IMR-90 (cell line): ENCODE data around the gene SLC25A11. TPM values are rescaled to one million over a fixed set of nuclear protein-coding genes. Genes with fewer than 3 reads are reported as not detected.
A peak's percentile ranks its signal among the peaks of the same experiment; 100 is the strongest.
"Not testable (repeated sequence)": the region's sequence is repeated elsewhere in the genome, so short reads cannot be mapped to it uniquely, and the experiment has no call there.

Experiments
- ATAC-seq: fragments of 200-7000 bp; cut with Tn5 transposase; 2 replicates; pipeline ENCODE4 v1.9.1; 2020; ENCODE audit warnings: low read depth, mild to moderate bottlenecking, moderate library complexity
- BruUV-seq: library from RNA; stranded (reverse); fragments of 400-500 nt; replicated peaks from 2 replicates; lab custom pipeline; 2021; lab: Mats Ljungman, UMichigan
- CTCF ChIA-PET: fragments of 300-600 bp; formaldehyde crosslinking; extraction: SDS; loops from one replicate; lab custom pipeline; 2021; ENCODE audit warnings: antibody characterized with exemption; lab: Yijun Ruan, JAX
- POLR2A ChIA-PET: fragments of 300-600 bp; sonication (Branson Sonifier 250); formaldehyde crosslinking; loops from one replicate; lab custom pipeline; 2022; ENCODE audit warnings: antibody characterized with exemption; ENCODE audit not compliant: unreplicated experiment; lab: Charles Lee
- DNase-seq: peaks from one replicate; pipeline ENCODE4 v3.0.0; 2013
- H2AFZ ChIP-seq: replicated peaks from 2 replicates; pipeline ENCODE3; 2013; ENCODE audit warnings: low read length, mild to moderate bottlenecking; ENCODE audit not compliant: poor library complexity
- H2AK5ac ChIP-seq: 2 replicates; pipeline ENCODE4 v1.6.1; 2013; ENCODE audit warnings: low read depth, low read length, inconsistent platforms
- H2AK9ac ChIP-seq: replicated peaks from 2 replicates; pipeline ENCODE3; 2013; ENCODE audit warnings: mild to moderate bottlenecking, low read depth, low read length, moderate library complexity; ENCODE audit not compliant: poor library complexity
- H2BK120ac ChIP-seq: 2 replicates; pipeline ENCODE4 v1.6.1; 2013; ENCODE audit warnings: low read depth, low read length, inconsistent platforms
- H2BK15ac ChIP-seq: 3 replicates; pipeline ENCODE4 v1.6.1; 2013; ENCODE audit warnings: low read depth, low read length, inconsistent platforms
- H2BK20ac ChIP-seq: 2 replicates; pipeline ENCODE4 v1.6.1; 2013; ENCODE audit warnings: low read depth, mild to moderate bottlenecking, inconsistent platforms, low read length, moderate library complexity
- H2BK5ac ChIP-seq: 2 replicates; pipeline ENCODE4 v1.6.1; 2013; ENCODE audit warnings: mild to moderate bottlenecking, low read depth, low read length, inconsistent platforms; ENCODE audit not compliant: poor library complexity, severe bottlenecking
- H3K14ac ChIP-seq: replicated peaks from 2 replicates; pipeline ENCODE4 v1.6.1; 2013; ENCODE audit warnings: low read depth, low read length, inconsistent platforms
- H3K18ac ChIP-seq: 2 replicates; pipeline ENCODE4 v1.6.1; 2013; ENCODE audit warnings: low read depth, low read length, control low read depth
- H3K23ac ChIP-seq: 2 replicates; pipeline ENCODE4 v1.6.1; 2013; ENCODE audit warnings: low read depth, low read length, inconsistent platforms
- H3K27ac ChIP-seq: 2 replicates; pipeline ENCODE4 v1.5.1; 2013; ENCODE audit warnings: mild to moderate bottlenecking, control low read depth, low read length; ENCODE audit not compliant: insufficient read depth
- H3K27me3 ChIP-seq: 2 replicates; pipeline ENCODE4 v1.6.1; 2013; ENCODE audit warnings: low read length; ENCODE audit not compliant: control insufficient read depth, insufficient read depth
- H3K36me3 ChIP-seq: 2 replicates; pipeline ENCODE4 v1.6.1; 2013; ENCODE audit warnings: low read length, mixed read lengths; ENCODE audit not compliant: control insufficient read depth, insufficient read depth
- H3K4ac ChIP-seq: 2 replicates; pipeline ENCODE4 v1.6.1; 2013; ENCODE audit warnings: low read depth, low read length, inconsistent platforms
- H3K4me1 ChIP-seq: 2 replicates; pipeline ENCODE4 v1.6.1; 2013; ENCODE audit warnings: low read length, mixed read lengths; ENCODE audit not compliant: control insufficient read depth, insufficient read depth
- H3K4me2 ChIP-seq: 2 replicates; pipeline ENCODE4 v1.6.1; 2013; ENCODE audit warnings: low read depth, mild to moderate bottlenecking, control low read depth, low read length, moderate library complexity
- H3K4me3 ChIP-seq: 2 replicates; pipeline ENCODE4 v1.5.1; 2013; ENCODE audit warnings: low read depth, mild to moderate bottlenecking, control low read depth, low read length, moderate library complexity; ENCODE audit not compliant: insufficient read depth
- H3K56ac ChIP-seq: 2 replicates; pipeline ENCODE4 v1.6.1; 2013; ENCODE audit warnings: low read length, inconsistent platforms; ENCODE audit not compliant: insufficient read depth; ENCODE audit errors: extremely low read depth
- H3K79me1 ChIP-seq, 2 experiments: 2 replicates each; pipeline ENCODE4 v1.6.1; 2013; ENCODE audit warnings: low read length in 2 of 2, inconsistent platforms in 1 of 2, low read depth in 1 of 2
- H3K9ac ChIP-seq: 2 replicates; pipeline ENCODE4 v1.6.1; 2013; ENCODE audit warnings: low read depth, low read length, control low read depth
- H3K9me1 ChIP-seq: 2 replicates; pipeline ENCODE4 v1.6.1; 2013; ENCODE audit warnings: low read length, inconsistent platforms; ENCODE audit not compliant: insufficient read depth
- H3K9me3 ChIP-seq: 2 replicates; pipeline ENCODE4 v1.6.1; 2013; ENCODE audit warnings: low read length; ENCODE audit not compliant: control insufficient read depth, insufficient read depth
- H4K20me1 ChIP-seq: 2 replicates; pipeline ENCODE4 v1.6.1; 2013; ENCODE audit warnings: low read length, inconsistent platforms; ENCODE audit not compliant: insufficient read depth
- H4K5ac ChIP-seq: 2 replicates; pipeline ENCODE4 v1.6.1; 2013; ENCODE audit warnings: mild to moderate bottlenecking, low read depth, low read length, control low read depth
- H4K8ac ChIP-seq, 2 experiments: 2 replicates each; pipeline ENCODE4 v1.6.1; 2013; ENCODE audit warnings: low read depth in 2 of 2, low read length in 2 of 2, control low read depth in 1 of 2, inconsistent platforms in 1 of 2
- H4K91ac ChIP-seq: 2 replicates; pipeline ENCODE4 v1.6.1; 2013; ENCODE audit warnings: low read depth, low read length, inconsistent platforms; ENCODE audit not compliant: insufficient read depth
- BHLHE40 ChIP-seq: fragments of 150-350 bp; IDR thresholded peaks from 2 replicates; pipeline ENCODE4 v1.6.1; 2016; ENCODE audit warnings: mild to moderate bottlenecking, low read depth, low read length
- CHD1 ChIP-seq: IDR thresholded peaks from 2 replicates; pipeline ENCODE4 v1.6.1; 2012; ENCODE audit warnings: low read depth, low read length, improper control_type of control experiment
- ELK1 ChIP-seq: fragments of 150-350 bp; IDR thresholded peaks from 2 replicates; pipeline ENCODE4 v1.6.1; 2016; ENCODE audit warnings: low read depth, mild to moderate bottlenecking, low read length, moderate library complexity, borderline replicate concordance
- POLR2A ChIP-seq: IDR thresholded peaks from 2 replicates; pipeline ENCODE4 v1.6.1; 2012; ENCODE audit warnings: mild to moderate bottlenecking, low read depth, low read length
- SMC3 ChIP-seq: fragments of 150-350 bp; IDR thresholded peaks from 2 replicates; pipeline ENCODE4 v1.6.1; 2016; ENCODE audit warnings: low read depth, mild to moderate bottlenecking, antibody characterized with exemption, low read length, moderate library complexity
- WGBS, 2 experiments: methylation state at CpG; one replicate each; pipeline versions ENCODE4 v1.1.5 to v1.1.7; 2013; ENCODE audit warnings: missing lambda C conversion rate in 2 of 2; ENCODE audit not compliant: insufficient read length in 1 of 2; ENCODE audit errors: extremely low coverage in 2 of 2; 5-methylcytosine and 5-hydroxymethylcytosine counted together
- dilution Hi-C: fragments of 300-500 bp; cut with HindIII; formaldehyde crosslinking; loops from one replicate; pipeline ENCODE4 v1.14.3; 2018; ENCODE audit warnings: low sequenced_read_pairs; ENCODE audit not compliant: unreplicated experiment
- in situ Hi-C: fragments of 300-500 bp; cut with MboI; formaldehyde crosslinking; loops from 3 replicates; pipeline ENCODE4 v1.14.3; 2019; ENCODE audit warnings: low sequenced_read_pairs, inconsistent platforms, mixed read lengths
- intact Hi-C: fragments of 100-400 bp; cut with micrococcal nuclease; formaldehyde crosslinking; loops from 2 replicates; pipeline ENCODE4 v1.10.0; 2022
- polyA plus RNA-seq, 3 experiments: library from polyadenylated mRNA; depleted of rRNA; stranded (reverse); fragments of >200 nt; gene quantifications; 2 replicates each; pipeline ENCODE4 v1.2.3, GENCODE V29; 2012; ENCODE audit warnings: low replicate concordance in 1 of 3
- total RNA-seq: library from RNA; depleted of rRNA; stranded (reverse); fragments of >200 nt; gene quantifications from 2 replicates; pipeline ENCODE4 v1.2.3, GENCODE V29; 2012

The SLC25A11 gene
- total and polyA plus RNA-seq, 2 of the 4 experiments (the other 2 are of a cell fraction), result 35.0 to 62.2 TPM

GRCh38 chr17:4919511-4920047 is 20.3 kb downstream of the SLC25A11 start:
- no TSS peak for BruUV-seq
- DNase-seq (no peak), ATAC-seq (peak; percentile 54)
- Histone ChIP-seq H2BK5ac (no peak overlapping the region), H2AK5ac (no peak overlapping the region), H3K27me3 (no peaks in the 10 kb centered on the region), H3K23ac (no peak overlapping the region), H3K9me1 (no peaks in the 10 kb centered on the region), H2BK120ac (no peak overlapping the region), H4K8ac (no peak overlapping the region), H3K4ac (no peak overlapping the region), H3K9ac (no peak overlapping the region), H2AK9ac (no peak overlapping the region), H3K18ac (no peak overlapping the region), H2BK15ac (no peak overlapping the region), H3K4me3 (no peak overlapping the region), H4K5ac (no peak overlapping the region), H2BK20ac (no peak overlapping the region), H3K4me2 (no peak overlapping the region), H4K20me1 (no peaks in the 10 kb centered on the region), H3K14ac (no peak overlapping the region), H4K91ac (no peak overlapping the region), H3K4me1 (0 out of 2 replicates have a peak, but pooled peaks cover 2% of the 10 kb centered on the region), H3K9me3 (no peaks in the 10 kb centered on the region), H3K79me1 (no peaks in the 10 kb centered on the region), H3K27ac (no peak overlapping the region), H3K36me3 (no peaks in the 10 kb centered on the region), H2AFZ (peak overlapping the region; percentile 63), H3K56ac (no peak overlapping the region)
- ChIA-PET POLR2A (interaction anchor here (1.0 kb wide), 1 partner anchor 11 kb away, joined by 3 read pairs; no protein-coding TSS in a partner anchor), CTCF (interaction anchor here (0.9 to 1.9 kb wide), 2 partner anchors 10 to 106 kb away, joined by 3 to 15 read pairs; no protein-coding TSS in a partner anchor)
- intact Hi-C loops (no loop called here), dilution Hi-C loops (no loop called here), in situ Hi-C loops (loop anchor here (10.0 kb wide), 1 partner anchor 135 kb away; no protein-coding TSS in a partner anchor)
- TF ChIP-seq ELK1 (no peak), BHLHE40 (no peak), SMC3 (no peak), CHD1 (no peak), POLR2A (no peak)
- WGBS, 2 experiments, result 86% methylated on average over 1 of the region's 8 CpGs; no CpG with 5 or more reads in 1 of the 2 experiments

- DNase-seq, CTCF ChIA-PET, H3K18ac ChIP-seq, H3K9me1 ChIP-seq, H3K9me3 ChIP-seq, H3K23ac ChIP-seq, BruUV-seq, H3K9ac ChIP-seq, H2BK20ac ChIP-seq, H3K14ac ChIP-seq, H4K20me1 ChIP-seq, H3K4ac ChIP-seq, H3K79me1 ChIP-seq, intact Hi-C loops, H4K5ac ChIP-seq, H2AK9ac ChIP-seq, H3K56ac ChIP-seq, H2BK15ac ChIP-seq, H3K36me3 ChIP-seq, H2BK120ac ChIP-seq, H4K91ac ChIP-seq, H2BK5ac ChIP-seq, H3K4me1 ChIP-seq, dilution Hi-C loops, H3K4me2 ChIP-seq, H2AFZ ChIP-seq, H3K27me3 ChIP-seq, H3K4me3 ChIP-seq, H4K8ac ChIP-seq, H2AK5ac ChIP-seq, H3K27ac ChIP-seq, ATAC-seq: not testable (repeated sequence)
- 82% methylated on average over 2 of the region's 4 CpGs; no CpG with 5 or more reads in 1 of the 2 experiments for WGBS, 2 experiments
- POLR2A ChIA-PET, result interaction anchor here (0.6 kb wide), 1 partner anchor 20 kb away, joined by 14 read pairs; no protein-coding TSS in a partner anchor
- in situ Hi-C loops, result loop anchor here (10.0 kb wide), 1 partner anchor 140 kb away; no protein-coding TSS in a partner anchor
Observed at GRCh38 chr17:4914551-4914950, 25.3 kb downstream of the SLC25A11 start.
